Prostate gland (tissue), 2 donors: ENCODE data around the gene FIG4.

ENCODE experiments used
- CTCF ChIP-seq, 4 experiments: fragments of 200-600 bp in 2 of 4; fragments of 450-650 bp in 2 of 4; sonication (generic) in 2 of 4; IDR thresholded peaks; 1 replicate in 3 of 4; 2 replicates in 1 of 4; pipeline ENCODE4 v1.5.1; 2016 to 2019; ENCODE audit warnings: antibody characterized with exemption in 4 of 4, mild to moderate bottlenecking in 2 of 4, moderate library complexity in 2 of 4
- POLR2A ChIP-seq: fragments of 450-650 bp; IDR thresholded peaks from one replicate; pipeline ENCODE4 v1.6.1; 2016; ENCODE audit warnings: antibody characterized with exemption, mild to moderate bottlenecking

- TF ChIP-seq CTCF (IDR thresholded peaks at IDR 0.05) (no peak), POLR2A (no peak)
Measured at GRCh38 chr6:109872549-109872948, 181.5 kb downstream of the FIG4 start.
